Astrocyte of the hippocampus (primary cell): Measurements from ENCODE around the gene MRPL1.

Experiments
- DNase-seq: peaks from one replicate; pipeline ENCODE4 v3.0.0; 2011; ENCODE audit warnings: low read depth, low spot score

MRPL1 gene

GRCh38 chr4:77862478-77863216 lies at the start of gene MRPL1:
Gene MRPL1, plus strand, starts transcription at chr4:77862830. Its CDS starts 19 bp downstream, at chr4:77862849.
- peak; percentile 96 for DNase-seq

- DNase-seq: no peak
Measured at GRCh38 chr4:77815636-77816035, 47.0 kb upstream of the MRPL1 start.

GRCh38 chr4:77816546-77816945 lies 46.1 kb upstream of the MRPL1 start:
- no peak for DNase-seq

DNA sequence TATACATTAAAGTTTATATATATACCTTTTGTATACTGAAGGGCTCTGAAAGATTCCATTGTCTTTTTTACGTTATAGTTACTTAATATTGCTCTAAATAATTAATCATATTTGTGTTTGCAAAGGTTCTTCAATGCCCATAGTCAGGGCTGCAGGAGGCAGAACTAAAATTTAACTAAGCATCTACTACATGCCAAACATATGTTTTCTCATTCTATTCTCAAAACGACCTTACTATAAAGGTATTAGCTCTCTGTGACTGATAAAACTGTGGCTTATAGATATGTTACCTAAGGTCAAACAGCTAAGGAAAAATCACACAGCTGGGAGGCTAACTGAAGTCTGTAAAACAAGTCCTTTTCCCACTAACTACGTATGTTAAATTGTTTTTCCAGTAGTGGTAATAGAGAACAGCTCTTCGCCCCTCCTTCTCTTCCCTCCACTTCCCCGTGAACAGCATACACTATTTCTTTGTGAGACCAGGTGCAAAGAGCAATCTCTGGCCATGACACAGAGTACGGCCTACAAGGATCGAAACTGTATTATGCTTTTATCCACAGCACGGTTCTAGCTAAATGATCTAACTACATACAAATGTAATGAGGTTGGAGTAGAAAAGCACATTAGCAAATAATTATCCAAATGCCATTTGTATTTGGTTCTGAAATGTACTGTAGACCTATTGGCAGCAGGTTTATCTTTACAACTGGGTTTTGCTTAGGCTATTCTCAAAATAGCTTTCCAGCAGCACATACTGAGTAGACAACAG lies 45.1 kb upstream of the MRPL1 start:
- DNase-seq: peak; percentile 29

DNA sequence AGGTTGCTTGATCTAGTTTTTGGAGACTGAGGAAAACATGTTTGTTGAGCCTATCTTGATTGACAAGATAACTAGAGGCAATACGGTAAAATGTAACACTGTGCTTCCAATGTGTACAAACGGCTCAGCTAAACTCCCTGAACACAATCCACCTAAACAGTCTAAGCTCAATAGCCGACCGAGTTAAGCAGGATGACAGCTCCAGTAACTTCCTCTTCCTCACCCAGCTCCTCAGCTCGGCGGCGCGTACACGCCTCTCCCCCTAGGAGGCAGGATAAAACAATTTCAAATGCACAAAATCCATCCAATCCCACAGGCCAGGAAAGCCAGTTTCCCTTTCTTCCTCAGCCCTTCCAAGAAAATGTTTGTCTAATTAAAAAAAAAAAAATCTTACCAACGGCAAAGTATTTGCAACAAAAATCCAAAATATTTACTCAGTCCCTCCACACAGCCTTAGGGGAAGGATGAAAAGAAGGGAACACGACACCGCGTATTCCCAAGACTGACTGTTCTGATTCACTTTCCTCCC lies 44.5 kb upstream of the MRPL1 start:
- peak; percentile 88 for DNase-seq

DNA sequence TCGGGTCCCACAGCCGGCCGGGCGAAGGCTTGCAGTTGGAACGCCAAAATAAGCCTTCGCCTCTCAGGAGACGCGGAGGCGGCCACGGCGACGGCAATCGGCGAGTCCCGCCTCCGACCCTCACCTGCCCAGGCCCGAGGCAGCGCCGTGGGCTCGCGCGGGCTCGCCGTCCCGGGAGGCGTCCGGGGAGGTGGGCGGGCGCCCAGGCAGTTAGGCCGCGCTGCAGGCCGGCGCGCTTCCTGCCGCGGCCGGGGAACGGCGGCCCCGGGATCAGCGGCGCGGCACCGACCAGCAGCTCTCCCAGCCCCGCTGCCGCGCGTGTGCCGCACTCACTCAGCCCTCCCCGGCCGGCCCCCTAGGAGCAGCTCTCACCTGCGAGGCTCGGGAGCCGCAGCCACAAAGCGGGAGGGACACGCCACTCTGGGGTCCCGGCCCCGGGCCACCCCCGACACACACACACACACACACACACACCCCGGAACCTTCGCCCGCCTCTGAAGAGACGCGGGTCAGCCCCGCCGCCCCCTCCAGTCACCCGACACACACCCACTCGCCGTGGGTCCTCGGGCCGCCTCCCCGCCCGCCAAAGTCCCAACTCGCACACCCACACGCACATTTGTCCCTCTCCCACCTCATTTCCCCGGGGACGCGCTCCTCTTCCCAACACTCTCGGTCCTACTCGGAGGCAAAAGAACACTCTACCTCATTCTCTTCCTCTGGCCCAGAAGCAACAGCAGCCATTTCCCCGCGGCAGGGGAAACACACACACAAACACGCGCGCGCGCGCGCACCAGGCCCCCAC lies 43.8 kb upstream of the MRPL1 start, which contains the start of gene CNOT6L:
CNOT6L (minus strand) TSS at position 767 of the 802 bp plus-strand sequence; CDS start at position 707, 60 bp downstream.
- peak; percentile 94 for DNase-seq

GRCh38 chr4:77819404-77819842 lies 43.2 kb upstream of the MRPL1 start:
- DNase-seq: peak; percentile 67

- DNase-seq: peak; percentile 94
Measured at GRCh38 chr4:77819843-77820648, 42.6 kb upstream of the MRPL1 start.

GRCh38 chr4:77820649-77821561 lies 41.7 kb upstream of the MRPL1 start:
- peak; percentile 14 for DNase-seq

- no peak for DNase-seq
Measured at GRCh38 chr4:77821775-77822174, 40.9 kb upstream of the MRPL1 start.

DNA sequence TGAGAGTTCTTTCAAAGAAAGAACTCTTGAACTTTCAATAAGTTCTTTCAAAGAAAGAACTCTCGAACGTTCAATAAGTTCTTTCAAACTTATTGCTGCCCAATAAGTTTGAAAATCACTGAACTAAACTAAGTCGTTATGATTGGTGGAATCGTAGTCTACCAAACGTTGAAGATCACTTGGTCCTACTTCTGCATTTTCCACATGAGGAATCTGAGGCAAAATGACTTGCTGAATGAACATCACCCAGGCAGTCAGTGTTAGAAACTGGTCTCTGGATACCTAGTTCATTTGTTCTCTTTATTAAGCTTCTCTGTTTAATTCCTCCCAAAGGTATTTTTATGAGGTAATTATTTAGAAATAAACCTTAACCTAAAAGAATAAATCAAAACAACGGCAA lies 36.4 kb upstream of the MRPL1 start:
- no peak for DNase-seq

GRCh38 chr4:77827343-77827742 lies 35.3 kb upstream of the MRPL1 start:
- DNase-seq: no peak

- DNase-seq: no peak
Measured at GRCh38 chr4:77833126-77833724, 29.4 kb upstream of the MRPL1 start.

DNA sequence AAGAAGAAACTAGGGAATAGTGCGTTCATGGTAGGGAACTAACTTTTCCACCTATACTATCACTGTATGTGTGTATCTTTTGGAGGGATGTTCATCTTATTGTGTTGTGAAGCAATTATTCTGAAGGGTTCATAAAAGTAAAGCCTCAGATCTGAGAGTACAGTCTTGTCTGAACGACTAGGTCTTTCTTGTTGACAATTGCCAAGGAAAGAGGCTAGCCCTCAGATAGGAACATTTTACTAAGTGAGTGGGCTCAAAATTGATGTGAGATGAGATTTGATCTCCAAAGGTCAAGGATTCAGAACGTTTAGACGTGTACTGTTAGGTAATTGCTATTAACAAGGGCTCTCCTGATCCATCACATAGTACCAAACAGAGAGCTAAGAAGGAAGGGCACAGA lies 28.2 kb upstream of the MRPL1 start:
- DNase-seq: no peak

DNA sequence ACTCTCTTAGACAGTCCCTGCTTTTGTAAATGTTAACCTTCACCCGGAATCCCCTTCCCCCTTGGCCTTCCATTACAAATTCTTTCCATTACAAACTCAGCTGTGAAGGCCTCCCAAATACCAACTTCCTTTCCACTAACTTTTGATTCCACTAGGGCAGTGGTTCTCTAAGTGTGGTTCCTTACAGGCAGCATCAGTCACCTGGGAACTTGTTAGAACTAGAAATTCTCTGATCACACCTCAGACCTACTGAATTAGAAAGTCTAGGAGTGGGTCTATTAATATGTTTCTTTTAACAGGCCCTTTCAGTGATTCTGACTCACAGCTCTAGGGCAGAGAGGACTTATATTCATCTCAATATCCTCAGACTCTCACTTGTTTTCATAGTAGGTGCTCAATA lies 19.0 kb upstream of the MRPL1 start:
- no peak for DNase-seq

GRCh38 chr4:77844363-77844762 lies 18.3 kb upstream of the MRPL1 start:
- no peak for DNase-seq

DNA sequence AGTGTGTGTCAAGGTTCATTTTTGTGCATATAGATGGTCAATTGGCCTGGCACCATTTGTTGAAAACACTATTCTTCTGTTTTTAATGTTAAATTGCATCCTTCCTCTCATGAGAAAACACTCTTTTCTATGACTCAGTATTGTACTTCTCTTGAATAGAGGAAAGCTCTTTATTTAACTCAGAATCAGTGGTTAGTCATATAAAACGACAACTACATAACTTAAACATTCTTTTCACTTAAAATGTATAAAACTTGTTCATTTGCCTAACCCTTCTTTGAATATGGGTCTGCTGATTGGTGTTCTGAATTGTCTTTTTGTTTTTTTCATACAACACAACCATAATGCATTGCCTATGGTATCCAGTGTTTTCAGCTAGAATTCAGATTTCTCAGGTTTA lies 17.2 kb upstream of the MRPL1 start:
- DNase-seq: no peak

GRCh38 chr4:77845929-77846328 lies 16.7 kb upstream of the MRPL1 start:
- no peak for DNase-seq

DNA sequence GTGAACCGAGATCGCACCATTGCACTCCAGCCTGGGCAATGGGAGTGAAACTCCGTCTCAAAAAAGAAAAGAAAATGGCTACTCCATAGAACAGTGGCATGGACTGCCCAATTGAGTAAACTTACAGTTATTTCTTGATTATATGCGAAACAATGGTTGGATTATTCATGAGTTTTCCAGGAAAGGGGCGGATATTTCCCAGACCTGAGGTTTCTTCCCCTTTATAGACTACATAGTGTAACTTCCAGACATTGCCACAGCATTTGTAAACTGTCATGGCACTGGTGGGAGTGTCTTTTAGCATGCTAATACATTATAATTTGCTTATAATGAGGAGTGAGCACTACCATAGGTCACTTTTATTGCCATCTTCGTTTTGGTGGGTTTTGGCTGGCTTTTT lies 14.1 kb upstream of the MRPL1 start:
- DNase-seq: no peak
